Smooth muscle cell (in vitro differentiated cells): Measurements from ENCODE around the gene NUP210L. TPM values are rescaled to one million over a fixed set of nuclear protein-coding genes. Genes with fewer than 3 reads are reported as not detected.
"Not testable (repeated sequence)": the region's sequence is repeated elsewhere in the genome, so short reads cannot be mapped to it uniquely, and the experiment has no call there.

Source experiments
- DNase-seq: peaks from one replicate; lab custom pipeline; 2025; ENCODE audit not compliant: unreplicated experiment; lab: John Stamatoyannopoulos, UW
- H2AFZ ChIP-seq: fragments of 200-600 bp; sonication (generic); 2 replicates; pipeline ENCODE4 v1.6.0; 2016; ENCODE audit warnings: antibody characterized with exemption, low read depth, mild to moderate bottlenecking
- H3F3A ChIP-seq: fragments of 200-600 bp; sonication (generic); 2 replicates; pipeline ENCODE4 v1.6.0; 2017; ENCODE audit warnings: antibody characterized with exemption, low read depth
- H3K27ac ChIP-seq: fragments of 200-600 bp; sonication (generic); 2 replicates; pipeline ENCODE4 v1.5.1; 2016; ENCODE audit warnings: low read depth, mild to moderate bottlenecking
- H3K27me3 ChIP-seq: fragments of 200-600 bp; sonication (generic); 2 replicates; pipeline ENCODE4 v1.6.1; 2016; ENCODE audit warnings: low read depth, mild to moderate bottlenecking
- H3K36me3 ChIP-seq: fragments of 200-600 bp; sonication (generic); 2 replicates; pipeline ENCODE4 v1.5.1; 2016; ENCODE audit warnings: low read depth
- H3K4me1 ChIP-seq: fragments of 200-600 bp; sonication (generic); 2 replicates; pipeline ENCODE4 v1.5.1; 2016; ENCODE audit warnings: low read depth
- H3K4me2 ChIP-seq: fragments of 200-600 bp; sonication (generic); 2 replicates; pipeline ENCODE4 v1.6.0; 2016; ENCODE audit warnings: mild to moderate bottlenecking
- H3K4me3 ChIP-seq: fragments of 200-600 bp; sonication (generic); 2 replicates; pipeline ENCODE4 v1.5.1; 2016; ENCODE audit warnings: mild to moderate bottlenecking
- H3K79me2 ChIP-seq: fragments of 200-600 bp; sonication (generic); 2 replicates; pipeline ENCODE4 v1.6.0; 2016; ENCODE audit warnings: low read depth, mild to moderate bottlenecking
- H3K9ac ChIP-seq: fragments of 200-600 bp; sonication (generic); 2 replicates; pipeline ENCODE4 v1.6.0; 2016; ENCODE audit warnings: low read depth
- H3K9me3 ChIP-seq: fragments of 200-600 bp; sonication (generic); replicated peaks from 2 replicates; pipeline ENCODE4 v1.5.1; 2016; ENCODE audit warnings: low read depth
- H4K20me1 ChIP-seq: fragments of 200-600 bp; sonication (generic); 2 replicates; pipeline ENCODE4 v1.6.0; 2016; ENCODE audit warnings: low read depth
- CTCF ChIP-seq: fragments of 200-600 bp; sonication (generic); IDR thresholded peaks from 2 replicates; pipeline ENCODE4 v1.5.1; 2017; ENCODE audit warnings: borderline replicate concordance, mild to moderate bottlenecking, antibody characterized with exemption; ENCODE audit not compliant: insufficient read depth, poor library complexity, severe bottlenecking
- WGBS: methylation state at CpG from one replicate; pipeline ENCODE4 v1.1.7; 2016; ENCODE audit warnings: low lambda C conversion rate; 5-methylcytosine and 5-hydroxymethylcytosine counted together
- polyA plus RNA-seq: library from polyadenylated mRNA; unstranded; fragments of >200 nt; fragmentation: Nextera tagmentation; extraction: Ambion mirVana; gene quantifications from 2 replicates; pipeline ENCODE4 v1.2.1, GENCODE V29; 2016
- total RNA-seq: library from RNA; depleted of rRNA; stranded (reverse); fragments of >200 nt; gene quantifications from 2 replicates; pipeline ENCODE4 v1.2.3, GENCODE V29; 2014

The NUP210L gene
- total and polyA plus RNA-seq, 2 experiments from 2014 or later: 0.90 TPM; not detected in 1

DNA sequence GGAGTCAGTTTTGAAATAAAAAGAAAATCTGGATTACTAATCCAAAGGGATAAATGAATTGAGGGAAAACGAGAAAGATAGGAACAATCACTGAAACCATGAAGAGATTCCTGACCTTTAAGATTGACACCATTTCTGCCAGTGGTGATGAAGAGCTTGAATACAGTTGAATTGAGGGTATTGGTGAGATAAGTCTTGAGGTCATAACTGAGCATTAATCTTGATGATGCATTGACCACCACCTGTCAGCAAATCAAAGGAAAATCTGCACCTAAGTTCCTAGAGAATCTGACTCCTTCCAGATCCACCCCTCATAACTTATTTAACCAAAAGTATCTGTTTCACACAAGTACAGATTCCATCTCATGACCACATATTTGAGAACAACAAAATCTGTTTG, 142.7 kb downstream of the NUP210L start:
- H3K36me3 ChIP-seq: no peaks in the 10 kb centered on the region
- H3K4me1 ChIP-seq: no peaks in the 10 kb centered on the region
- 78% methylated on average over 1 of the region's 1 CpG for WGBS

GRCh38 chr1:154006136-154006535, 148.7 kb downstream of the NUP210L start:
- Histone ChIP-seq H3K9ac (no peak overlapping the region), H2AFZ (no peak overlapping the region), H3K4me1 (no peaks in the 10 kb centered on the region), H3K4me3 (no peak overlapping the region), H3K79me2 (no peaks in the 10 kb centered on the region), H3K9me3 (no peaks in the 10 kb centered on the region), H3K27ac (no peak overlapping the region), H3K4me2 (no peak overlapping the region), H3F3A (no peaks in the 10 kb centered on the region), H4K20me1 (no peaks in the 10 kb centered on the region), H3K36me3 (no peaks in the 10 kb centered on the region), H3K27me3 (no peaks in the 10 kb centered on the region)
- 97% methylated on average over 3 of the region's 3 CpGs for WGBS
- TF ChIP-seq CTCF: no peak
- DNase-seq: no peak

More for the DNA sequence above, 142.7 kb downstream of the NUP210L start:
- Histone ChIP-seq H3K9me3 (no peaks in the 10 kb centered on the region), H2AFZ (no peak overlapping the region), H3K79me2 (no peaks in the 10 kb centered on the region), H3K27ac (no peak overlapping the region), H3K4me2 (no peak overlapping the region), H3K9ac (no peak overlapping the region), H3K27me3 (no peaks in the 10 kb centered on the region), H3F3A (no peaks in the 10 kb centered on the region), H4K20me1 (no peaks in the 10 kb centered on the region), H3K4me3 (no peak overlapping the region)
- no peak for DNase-seq
- TF ChIP-seq CTCF: no peak

DNA sequence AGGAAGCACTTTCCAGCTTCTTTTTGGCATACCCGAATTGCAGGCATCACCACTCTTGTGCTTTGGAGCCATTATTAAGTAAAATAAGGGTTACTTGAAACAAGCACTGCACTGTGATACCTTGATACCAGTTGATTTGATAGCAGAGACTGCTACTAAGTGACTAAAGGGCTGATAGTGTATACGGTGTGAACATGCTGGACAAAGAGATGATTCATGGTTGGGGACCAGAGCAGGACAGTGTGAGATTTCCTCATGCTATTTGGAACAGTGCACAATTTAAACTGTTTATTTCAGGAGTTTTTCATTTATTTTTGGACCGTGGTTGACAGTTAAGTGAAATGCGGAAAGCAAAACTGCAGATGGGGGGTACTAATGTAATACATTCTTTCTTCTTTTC, 154.5 kb downstream of the NUP210L start:
- DNase-seq: no peak
- no peak overlapping the region for H3K27ac ChIP-seq
- H3K36me3 ChIP-seq: peaks cover 3% of the 10 kb centered on the region
- no peaks in the 10 kb centered on the region for H3K79me2 ChIP-seq
- H3K4me1 ChIP-seq: no peaks in the 10 kb centered on the region
- H3K9me3 ChIP-seq: no peaks in the 10 kb centered on the region
- peaks cover 3% of the 10 kb centered on the region for H3F3A ChIP-seq
- TF ChIP-seq CTCF: no peak
- no peak overlapping the region for H3K9ac ChIP-seq
- no peak overlapping the region for H3K4me2 ChIP-seq
- H3K4me3 ChIP-seq: no peak overlapping the region
- no peak overlapping the region for H2AFZ ChIP-seq
- 76% methylated on average over 4 of the region's 4 CpGs for WGBS
- H3K27me3 ChIP-seq: no peaks in the 10 kb centered on the region
- no peaks in the 10 kb centered on the region for H4K20me1 ChIP-seq

- H3K36me3 ChIP-seq, H3K79me2 ChIP-seq, H3K4me2 ChIP-seq, H3K4me3 ChIP-seq, H3K27me3 ChIP-seq, H2AFZ ChIP-seq, DNase-seq, H3K9ac ChIP-seq, H3K27ac ChIP-seq, H3K9me3 ChIP-seq, H3K4me1 ChIP-seq: not testable (repeated sequence)
- peaks cover 17% of the 10 kb centered on the region for H3F3A ChIP-seq
- 95% methylated on average over 10 of the region's 10 CpGs for WGBS
- peaks cover 25% of the 10 kb centered on the region for H4K20me1 ChIP-seq
These were observed 158.0 kb downstream of the NUP210L start for GRCh38 chr1:153996882-153997281.
